Measurements from ENCODE around the gene CAPN12.

DNA sequence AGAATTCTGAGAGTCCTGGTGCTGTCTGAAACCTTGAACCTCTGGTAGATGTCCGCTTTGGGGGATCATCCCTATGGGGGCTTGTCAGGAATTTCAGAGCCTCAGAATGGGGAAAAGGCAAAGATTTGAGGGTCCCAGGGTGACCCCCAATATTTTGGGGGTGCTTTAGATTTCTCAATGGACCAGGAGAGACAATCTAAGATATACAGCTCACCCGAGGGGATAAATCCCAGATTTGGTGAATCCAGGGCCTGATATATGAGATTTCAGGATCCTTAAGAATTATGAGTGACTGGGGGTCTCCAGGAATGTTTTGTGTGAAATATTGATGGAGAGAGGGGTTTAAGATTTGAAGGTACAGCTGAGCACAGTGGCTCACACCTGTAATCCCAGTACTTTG lies 3.3 kb downstream of the CAPN12 start:
- TF ChIP-seq, protein P1, sequence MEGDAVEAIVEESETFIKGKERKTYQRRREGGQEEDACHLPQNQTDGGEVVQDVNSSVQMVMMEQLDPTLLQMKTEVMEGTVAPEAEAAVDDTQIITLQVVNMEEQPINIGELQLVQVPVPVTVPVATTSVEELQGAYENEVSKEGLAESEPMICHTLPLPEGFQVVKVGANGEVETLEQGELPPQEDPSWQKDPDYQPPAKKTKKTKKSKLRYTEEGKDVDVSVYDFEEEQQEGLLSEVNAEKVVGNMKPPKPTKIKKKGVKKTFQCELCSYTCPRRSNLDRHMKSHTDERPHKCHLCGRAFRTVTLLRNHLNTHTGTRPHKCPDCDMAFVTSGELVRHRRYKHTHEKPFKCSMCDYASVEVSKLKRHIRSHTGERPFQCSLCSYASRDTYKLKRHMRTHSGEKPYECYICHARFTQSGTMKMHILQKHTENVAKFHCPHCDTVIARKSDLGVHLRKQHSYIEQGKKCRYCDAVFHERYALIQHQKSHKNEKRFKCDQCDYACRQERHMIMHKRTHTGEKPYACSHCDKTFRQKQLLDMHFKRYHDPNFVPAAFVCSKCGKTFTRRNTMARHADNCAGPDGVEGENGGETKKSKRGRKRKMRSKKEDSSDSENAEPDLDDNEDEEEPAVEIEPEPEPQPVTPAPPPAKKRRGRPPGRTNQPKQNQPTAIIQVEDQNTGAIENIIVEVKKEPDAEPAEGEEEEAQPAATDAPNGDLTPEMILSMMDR (conservative IDR thresholded peaks at IDR 0.05) = no peak
- no peak for TF ChIP-seq EZH2 (IDR thresholded peaks at IDR 0.05; ENCODE audit: low read depth)

Data from PC-9 (cell line).